ENCODE results near the gene SEMA5B. TPM values are rescaled to one million over a fixed set of nuclear protein-coding genes. Genes with fewer than 3 reads are reported as not detected.

SEMA5B gene
- total RNA-seq, 1 experiment from 2014 or later, result 1.0 TPM

- H3K36me3 ChIP-seq (ENCODE audit: control insufficient read depth, insufficient read depth, low read length), result no peaks in the 10 kb centered on the region
- H3K9me3 ChIP-seq, result no peaks in the 10 kb centered on the region
- TF ChIP-seq, protein P1, sequence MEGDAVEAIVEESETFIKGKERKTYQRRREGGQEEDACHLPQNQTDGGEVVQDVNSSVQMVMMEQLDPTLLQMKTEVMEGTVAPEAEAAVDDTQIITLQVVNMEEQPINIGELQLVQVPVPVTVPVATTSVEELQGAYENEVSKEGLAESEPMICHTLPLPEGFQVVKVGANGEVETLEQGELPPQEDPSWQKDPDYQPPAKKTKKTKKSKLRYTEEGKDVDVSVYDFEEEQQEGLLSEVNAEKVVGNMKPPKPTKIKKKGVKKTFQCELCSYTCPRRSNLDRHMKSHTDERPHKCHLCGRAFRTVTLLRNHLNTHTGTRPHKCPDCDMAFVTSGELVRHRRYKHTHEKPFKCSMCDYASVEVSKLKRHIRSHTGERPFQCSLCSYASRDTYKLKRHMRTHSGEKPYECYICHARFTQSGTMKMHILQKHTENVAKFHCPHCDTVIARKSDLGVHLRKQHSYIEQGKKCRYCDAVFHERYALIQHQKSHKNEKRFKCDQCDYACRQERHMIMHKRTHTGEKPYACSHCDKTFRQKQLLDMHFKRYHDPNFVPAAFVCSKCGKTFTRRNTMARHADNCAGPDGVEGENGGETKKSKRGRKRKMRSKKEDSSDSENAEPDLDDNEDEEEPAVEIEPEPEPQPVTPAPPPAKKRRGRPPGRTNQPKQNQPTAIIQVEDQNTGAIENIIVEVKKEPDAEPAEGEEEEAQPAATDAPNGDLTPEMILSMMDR (IDR thresholded peaks at IDR 0.05; ENCODE audit: insufficient read depth in 1 of 2, low read depth in 1 of 2, low read length in 1 of 2, severe bottlenecking in 1 of 2, unreplicated experiment in 1 of 2), result no peak
- Mint-ChIP-seq H3K27me3 (ENCODE audit: insufficient read depth, unreplicated experiment) (peaks cover 5% of the 10 kb centered on the region), H3K9me3 (ENCODE audit: unreplicated experiment) (no peaks in the 10 kb centered on the region), H3K4me1 (ENCODE audit: low read depth, unreplicated experiment) (no peaks in the 10 kb centered on the region), H3K4me3 (ENCODE audit: unreplicated experiment) (no peak overlapping the region), H3K36me3 (ENCODE audit: insufficient read depth, unreplicated experiment) (no peaks in the 10 kb centered on the region), H3K27ac (ENCODE audit: unreplicated experiment) (no peak overlapping the region)
- no peak for DNase-seq
- no peak overlapping the region for H3K4me3 ChIP-seq (ENCODE audit: low read depth, low read length)
- no TSS peak for BruUV-seq (replicated peaks)
- intact Hi-C loops (cut with micrococcal nuclease; ENCODE audit: unreplicated experiment), result no loop called here
- H3K27me3 ChIP-seq (replicated peaks; ENCODE audit: control insufficient read depth, insufficient read depth, low read length), result no peaks in the 10 kb centered on the region
- H3K4me1 ChIP-seq, result peaks cover 7% of the 10 kb centered on the region; the same call in 1 of the 2 replicates
- CTCF ChIA-PET, result no interaction called here
- POLR2A ChIA-PET, result no interaction called here
Measured at GRCh38 chr3:123002100-123002748, 25.3 kb downstream of the SEMA5B start.

GRCh38 chr3:122998856-122999255, 28.7 kb downstream of the SEMA5B start:
- no peak for DNase-seq
- no peak overlapping the region for H3K4me3 ChIP-seq (ENCODE audit: low read depth, low read length)
- no peaks in the 10 kb centered on the region for H3K36me3 Mint-ChIP-seq (ENCODE audit: insufficient read depth, unreplicated experiment)
- H3K4me3 Mint-ChIP-seq (ENCODE audit: unreplicated experiment), result no peak overlapping the region
- peaks cover 3% of the 10 kb centered on the region for H3K27me3 Mint-ChIP-seq (ENCODE audit: insufficient read depth, unreplicated experiment)
- no peaks in the 10 kb centered on the region for H3K27me3 ChIP-seq (replicated peaks; ENCODE audit: control insufficient read depth, insufficient read depth, low read length)
- ChIA-PET CTCF (interaction anchor here (0.7 kb wide), 1 partner anchor 440 kb away, joined by 5 read pairs; no protein-coding TSS in a partner anchor), POLR2A (no interaction called here)
- peaks cover 7% of the 10 kb centered on the region; the same call in 1 of the 2 replicates for H3K4me1 ChIP-seq
- no peaks in the 10 kb centered on the region for H3K36me3 ChIP-seq (ENCODE audit: control insufficient read depth, insufficient read depth, low read length)
- no peaks in the 10 kb centered on the region for H3K4me1 Mint-ChIP-seq (ENCODE audit: low read depth, unreplicated experiment)
- intact Hi-C loops (cut with micrococcal nuclease; ENCODE audit: unreplicated experiment), result no loop called here
- no peaks in the 10 kb centered on the region for H3K9me3 Mint-ChIP-seq (ENCODE audit: unreplicated experiment)
- TF ChIP-seq, protein P1 (IDR thresholded peaks at IDR 0.05; ENCODE audit: insufficient read depth in 1 of 2, low read depth in 1 of 2, low read length in 1 of 2, severe bottlenecking in 1 of 2, unreplicated experiment in 1 of 2), result no peak
- no peaks in the 10 kb centered on the region for H3K9me3 ChIP-seq
- no peak overlapping the region for H3K27ac Mint-ChIP-seq (ENCODE audit: unreplicated experiment)
- BruUV-seq (replicated peaks), result no TSS peak

GRCh38 chr3:122998206-122998605, 29.4 kb downstream of the SEMA5B start:
- Histone ChIP-seq H3K9me3 (no peaks in the 10 kb centered on the region), H3K4me1 (peaks cover 7% of the 10 kb centered on the region; the same call in 1 of the 2 replicates), H3K36me3 (ENCODE audit: control insufficient read depth, insufficient read depth, low read length) (no peaks in the 10 kb centered on the region), H3K4me3 (ENCODE audit: low read depth, low read length) (no peak overlapping the region), H3K27me3 (replicated peaks; ENCODE audit: control insufficient read depth, insufficient read depth, low read length) (no peaks in the 10 kb centered on the region)
- Mint-ChIP-seq H3K9me3 (ENCODE audit: unreplicated experiment) (no peaks in the 10 kb centered on the region), H3K36me3 (ENCODE audit: insufficient read depth, unreplicated experiment) (no peaks in the 10 kb centered on the region), H3K4me1 (ENCODE audit: low read depth, unreplicated experiment) (no peaks in the 10 kb centered on the region), H3K4me3 (ENCODE audit: unreplicated experiment) (no peak overlapping the region), H3K27ac (ENCODE audit: unreplicated experiment) (no peak overlapping the region), H3K27me3 (ENCODE audit: insufficient read depth, unreplicated experiment) (peaks cover 3% of the 10 kb centered on the region)
- TF ChIP-seq, protein P1 (IDR thresholded peaks at IDR 0.05; ENCODE audit: insufficient read depth in 1 of 2, low read depth in 1 of 2, low read length in 1 of 2, severe bottlenecking in 1 of 2, unreplicated experiment in 1 of 2), result no peak
- no peak for DNase-seq
- intact Hi-C loops (cut with micrococcal nuclease; ENCODE audit: unreplicated experiment), result no loop called here
- ChIA-PET CTCF (interaction anchor here (0.5 kb wide), 1 partner anchor 29 kb away, joined by 5 read pairs; the partner anchor contains the start of gene SEMA5B), POLR2A (no interaction called here)
- BruUV-seq (replicated peaks), result no TSS peak

Data from Caco-2 (cell line).